Stimulated activated CD8-positive, alpha-beta memory T cell treated with anti-CD3 and anti-CD28 coated beads, Interleukin-4, amount 100 ng/mL, for 24 hours (primary cell): ENCODE data around the gene KCNH1.
A peak's percentile ranks its signal among the peaks of the same experiment; 100 is the strongest.

Source experiments
- DNase-seq: peaks from one replicate; pipeline ENCODE4 v3.0.0-alpha.2; 2020; ENCODE audit warnings: low read depth

The KCNH1 gene

GRCh38 chr1:210754878-210755665, 378.9 kb downstream of the KCNH1 start:
- DNase-seq, result no peak

- no peak for DNase-seq
Measured at GRCh38 chr1:210751911-210752310, 382.0 kb downstream of the KCNH1 start.

GRCh38 chr1:210750468-210750867, 383.5 kb downstream of the KCNH1 start:
- no peak for DNase-seq

GRCh38 chr1:210748796-210749195, 385.2 kb downstream of the KCNH1 start:
- no peak for DNase-seq

GRCh38 chr1:210747890-210748289, 386.1 kb downstream of the KCNH1 start:
- DNase-seq, result no peak

- DNase-seq, result no peak
Measured at GRCh38 chr1:210747112-210747511, 386.8 kb downstream of the KCNH1 start.

GRCh38 chr1:210746024-210746731, 387.8 kb downstream of the KCNH1 start:
- no peak for DNase-seq

GRCh38 chr1:210743038-210743437, 390.9 kb downstream of the KCNH1 start:
- no peak for DNase-seq

- DNase-seq, result no peak
Measured at GRCh38 chr1:210741564-210741963, 392.4 kb downstream of the KCNH1 start.

- no peak for DNase-seq
Measured at GRCh38 chr1:210739627-210740026, 394.3 kb downstream of the KCNH1 start.

GRCh38 chr1:210738256-210738655, 395.7 kb downstream of the KCNH1 start:
- DNase-seq, result no peak

GRCh38 chr1:210736713-210737112, 397.2 kb downstream of the KCNH1 start:
- no peak for DNase-seq

GRCh38 chr1:210731597-210731996, 402.4 kb downstream of the KCNH1 start:
- no peak for DNase-seq

GRCh38 chr1:210731193-210731592, 402.8 kb downstream of the KCNH1 start:
- no peak for DNase-seq

GRCh38 chr1:210730023-210730422, 403.9 kb downstream of the KCNH1 start:
- no peak for DNase-seq

GRCh38 chr1:210728437-210729149, 405.4 kb downstream of the KCNH1 start:
- no peak for DNase-seq

GRCh38 chr1:210727709-210728108, 406.2 kb downstream of the KCNH1 start:
- no peak for DNase-seq

GRCh38 chr1:210726621-210727020, 407.3 kb downstream of the KCNH1 start:
- DNase-seq, result peak; percentile 7

- DNase-seq, result no peak
Measured at GRCh38 chr1:210724768-210725167, 409.2 kb downstream of the KCNH1 start.

GRCh38 chr1:210723646-210724045, 410.3 kb downstream of the KCNH1 start:
- no peak for DNase-seq

- no peak for DNase-seq
Measured at GRCh38 chr1:210722410-210723081, 411.4 kb downstream of the KCNH1 start.

- no peak for DNase-seq
Measured at GRCh38 chr1:210715072-210715471, 418.9 kb downstream of the KCNH1 start.
